ENCODE data around the gene CACNA1A.
"Not testable (repeated sequence)": the region's sequence is repeated elsewhere in the genome, so short reads cannot be mapped to it uniquely, and the experiment has no call there.

DNA sequence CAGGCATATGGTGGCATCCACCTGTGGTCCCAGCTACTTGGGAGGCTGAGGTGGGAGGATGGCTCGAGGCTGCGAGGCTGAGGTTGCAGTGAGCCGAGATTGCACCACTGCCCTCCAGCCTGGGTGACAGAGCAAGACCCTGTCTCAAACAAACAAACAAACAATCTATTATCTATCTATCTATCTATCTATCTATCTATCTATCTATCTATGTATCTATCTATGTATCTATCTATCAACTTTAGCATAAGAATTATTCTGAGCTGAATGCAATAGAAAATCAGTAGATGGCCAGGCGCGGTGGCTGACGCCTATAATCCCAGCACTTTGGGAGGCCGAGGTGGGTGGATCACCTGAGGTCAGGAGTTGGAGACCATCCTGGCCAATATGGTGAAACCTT, 304.2 kb downstream of the CACNA1A start:
- not testable (repeated sequence) for TF ChIP-seq CTCF (IDR thresholded peaks at IDR 0.05); POLR2A (IDR thresholded peaks at IDR 0.05); POLR2AphosphoS5 (IDR thresholded peaks at IDR 0.05; ENCODE audit: insufficient read depth in 1 of 2, low read depth in 1 of 2)
